OCI-LY7 (cell line): ENCODE results near the gene MAD2L2. TPM values are rescaled to one million over a fixed set of nuclear protein-coding genes. Genes with fewer than 3 reads are reported as not detected.

Experiments
- Bru-seq: library from RNA; stranded (reverse); fragments of 400-500 nt; gene quantifications from one replicate; lab custom pipeline; 2021; lab: Mats Ljungman, UMichigan
- BruChase-seq, 2 experiments: library from RNA; stranded (reverse); fragments of 400-500 nt; gene quantifications; one replicate each; lab custom pipeline; 2021; lab: Mats Ljungman, UMichigan
- BruUV-seq: library from RNA; stranded (reverse); fragments of 400-500 nt; replicated peaks from 2 replicates; lab custom pipeline; 2021; lab: Mats Ljungman, UMichigan
- CTCF ChIA-PET: fragments of 300-600 bp; sonication (Branson Sonifier 250); formaldehyde crosslinking; loops from one replicate; lab custom pipeline; 2022; ENCODE audit warnings: antibody characterized with exemption; ENCODE audit not compliant: unreplicated experiment; lab: Charles Lee
- POLR2A ChIA-PET: fragments of 300-600 bp; sonication (Branson Sonifier 250); formaldehyde crosslinking; loops from one replicate; lab custom pipeline; 2022; ENCODE audit warnings: antibody characterized with exemption; lab: Charles Lee
- DNase-seq: peaks from one replicate; pipeline ENCODE4 v3.0.0-alpha.2; 2015; ENCODE audit warnings: low spot score
- H2AFZ ChIP-seq: fragments of 200-600 bp; sonication (generic), shearing (Covaris generic); 2 replicates; pipeline ENCODE4 v1.6.1; 2014; ENCODE audit warnings: mild to moderate bottlenecking, antibody characterized with exemption, low read length, moderate library complexity
- H3K27ac ChIP-seq: fragments of 200-600 bp; sonication (generic); 2 replicates; pipeline ENCODE4 v1.5.1; 2014; ENCODE audit warnings: mixed run types, low read depth, mild to moderate bottlenecking, moderate library complexity, low read length, inconsistent platforms; ENCODE audit not compliant: poor library complexity, severe bottlenecking
- H3K36me3 ChIP-seq: fragments of 200-600 bp; sonication (generic); 2 replicates; pipeline ENCODE4 v1.6.1; 2014; ENCODE audit warnings: mild to moderate bottlenecking, antibody characterized with exemption, low read length, moderate library complexity, mixed read lengths; ENCODE audit not compliant: insufficient read depth
- H3K4me1 ChIP-seq: fragments of 200-600 bp; sonication (generic); 2 replicates; pipeline ENCODE4 v1.5.1; 2014; ENCODE audit warnings: mild to moderate bottlenecking, low read length; ENCODE audit not compliant: insufficient read depth, poor library complexity, severe bottlenecking
- H3K4me2 ChIP-seq: fragments of 200-600 bp; sonication (generic); 2 replicates; pipeline ENCODE4 v1.6.1; 2014; ENCODE audit warnings: mild to moderate bottlenecking, low read length
- H3K4me3 ChIP-seq: fragments of 200-600 bp; sonication (generic); 2 replicates; pipeline ENCODE4 v1.5.1; 2014; ENCODE audit warnings: mild to moderate bottlenecking, low read depth, low read length; ENCODE audit not compliant: poor library complexity, severe bottlenecking
- H3K79me2 ChIP-seq: fragments of 200-600 bp; sonication (generic); 2 replicates; pipeline ENCODE4 v1.6.1; 2016; ENCODE audit warnings: low read depth, mild to moderate bottlenecking, low read length, moderate library complexity, mixed read lengths; ENCODE audit not compliant: insufficient read depth
- H3K9me2 ChIP-seq: fragments of 200-600 bp; sonication (generic); 2 replicates; pipeline ENCODE4 v1.6.1; 2016; ENCODE audit warnings: mild to moderate bottlenecking, low read length, mixed read lengths; ENCODE audit not compliant: insufficient read depth
- H3K9me3 ChIP-seq: fragments of 200-600 bp; sonication (generic); 2 replicates; pipeline ENCODE4 v1.6.1; 2014; ENCODE audit warnings: mild to moderate bottlenecking, mixed run types, low read length, mixed read lengths
- H4K20me1 ChIP-seq: fragments of 200-600 bp; sonication (generic); 2 replicates; pipeline ENCODE4 v1.6.1; 2014; ENCODE audit warnings: mild to moderate bottlenecking, antibody characterized with exemption, low read length, moderate library complexity, mixed read lengths; ENCODE audit not compliant: insufficient read depth
- CTCF ChIP-seq: fragments of 200-600 bp; sonication (generic); conservative IDR thresholded peaks from 2 replicates; pipeline ENCODE4 v1.5.1; 2014; ENCODE audit warnings: mild to moderate bottlenecking, antibody characterized with exemption, low read length, moderate library complexity, mixed read lengths
- EZH2phosphoT487 ChIP-seq: fragments of 200-600 bp; sonication (generic); IDR thresholded peaks from 2 replicates; pipeline ENCODE4 v1.6.1; 2018; ENCODE audit warnings: low read depth, borderline replicate concordance, mild to moderate bottlenecking, mixed run types, antibody characterized with exemption, low read length, moderate library complexity, mixed read lengths
- intact Hi-C: fragments of 100-400 bp; cut with micrococcal nuclease; formaldehyde crosslinking; loops from one replicate; pipeline ENCODE4 v1.10.0; 2022; ENCODE audit not compliant: unreplicated experiment
- long read RNA-seq: library from polyadenylated mRNA; stranded (forward); transcript quantifications from one replicate; pipeline ENCODE4 v2.0.0, GENCODE V29; 2022
- total RNA-seq, 2 experiments: library from RNA; depleted of rRNA in 1 of 2; stranded (reverse); fragments of >200 nt in 1 of 2; shearing (Covaris generic) in 1 of 2; gene quantifications; 2 replicates each; pipeline ENCODE4 v1.2.3, GENCODE V29; 2014 to 2022

Gene MAD2L2
- total RNA-seq (2014; rRNA removed; shearing (Covaris generic)): 121 and 144 TPM in 2 replicates
- total RNA-seq (2022): 89.7 and 97.8 TPM in 2 replicates
- Bru-seq, nascent RNA: percentile 48 among the genes with signal in this experiment
- percentile 59 among the genes with signal in this experiment for BruChase-seq, experiment 1, labeled RNA remaining after a 6-hour chase
- BruChase-seq, experiment 2, labeled RNA remaining after a 2-hour chase: percentile 50 among the genes with signal in this experiment
- long read RNA-seq, transcript MAD2L2-207 (9 exons, 1,118 nt): major isoform, 178 of 203 reads
- long read RNA-seq, partial matches to known transcripts: 3 of 203 reads
- long read RNA-seq, other reads (novel, unspliced or antisense): 20 of 203 reads

GRCh38 chr1:11681071-11681771, at the start of gene MAD2L2:
MAD2L2 (minus strand) TSS chr1:11681148; CDS start chr1:11680601, 547 bp downstream.
- Histone ChIP-seq H3K27ac (peak within 1 kb of the TSS; percentile 95), H2AFZ (peak within 1 kb of the TSS; percentile 96), H3K36me3 (peaks cover 18% of the 10 kb centered on the region; the same call in 1 of the 2 replicates), H4K20me1 (no peaks in the 10 kb centered on the region), H3K4me3 (peak within 1 kb of the TSS; percentile 86), H3K9me3 (no peaks in the 10 kb centered on the region), H3K79me2 (no peaks in the 10 kb centered on the region), H3K9me2 (no peaks in the 10 kb centered on the region), H3K4me2 (peak within 1 kb of the TSS; percentile 100), H3K4me1 (peaks cover 27% of the 10 kb centered on the region)
- DNase-seq: peak; percentile 92
- intact Hi-C loops: loop anchor here (5.0 kb wide), 1 partner anchor 36 kb away; no protein-coding TSS in a partner anchor
- CTCF ChIA-PET: interaction anchor here (0.5 to 0.7 kb wide), 2 partner anchors 30 to 225 kb away, joined by 3 to 4 read pairs; no protein-coding TSS in a partner anchor
- TF ChIP-seq CTCF (no peak), EZH2phosphoT487 (no peak)
- POLR2A ChIA-PET: interaction anchor here (0.6 to 2.2 kb wide), 6 partner anchors 13 to 359 kb away, joined by 3 to 16 read pairs (median 5); partner anchors contain the start of genes AGTRAP and FBXO2
- BruUV-seq: TSS peak; percentile 71

GRCh38 chr1:11730429-11730891, 49.5 kb upstream of the MAD2L2 start:
- no peak for TF ChIP-seq CTCF
- TF ChIP-seq EZH2phosphoT487: no peak
- Histone ChIP-seq H3K9me3 (no peaks in the 10 kb centered on the region), H3K4me2 (peak overlapping the region; percentile 70), H3K9me2 (no peaks in the 10 kb centered on the region), H3K79me2 (no peaks in the 10 kb centered on the region), H4K20me1 (no peaks in the 10 kb centered on the region), H2AFZ (peak overlapping the region; percentile 86), H3K4me1 (peaks cover 22% of the 10 kb centered on the region), H3K36me3 (no peaks in the 10 kb centered on the region), H3K4me3 (peak overlapping the region; percentile 51), H3K27ac (peak overlapping the region; percentile 67)
- intact Hi-C loops: loop anchor here (10.0 kb wide), 1 partner anchor 254 kb away; the partner anchor contains the start of gene MFN2
- ChIA-PET CTCF (no interaction called here), POLR2A (interaction anchor here (1.4 kb wide), 1 partner anchor 11 kb away, joined by 3 read pairs; no protein-coding TSS in a partner anchor)
- no TSS peak for BruUV-seq
- DNase-seq: peak; percentile 82
